Measurements from ENCODE around the gene PPP1R36. TPM values are rescaled to one million over a fixed set of nuclear protein-coding genes. Genes with fewer than 3 reads are reported as not detected.

PPP1R36 gene
- total and polyA plus RNA-seq, 2 of the 8 experiments (the other 6 are each of a cell fraction or from before 2014, with no cell fraction given), result 0.39 to 0.93 TPM

- no peaks in the 10 kb centered on the region for H3K27me3 ChIP-seq (replicated peaks in 1 of 4; ENCODE audit: control insufficient read depth in 3 of 4, extremely low read depth in 1 of 4, insufficient read depth in 3 of 4, low read length in 3 of 4)
- no peak overlapping the region for H3K14ac ChIP-seq (ENCODE audit: insufficient read length)
- no peaks in the 10 kb centered on the region for H3K9me3 ChIP-seq (ENCODE audit: insufficient read depth in 2 of 2, low read depth in 1 of 2, low read length in 1 of 2)
- no peaks in the 10 kb centered on the region for H3K79me1 ChIP-seq (ENCODE audit: low read depth, low read length)
- no peak overlapping the region for H3K4me2 ChIP-seq (ENCODE audit: insufficient read depth in 1 of 2, low read depth in 2 of 2, low read length in 2 of 2)
- no peak overlapping the region for H2BK5ac ChIP-seq (ENCODE audit: low read depth, low read length)
- H3K4me3 ChIP-seq (ENCODE audit: extremely low read depth in 1 of 4, insufficient read depth in 2 of 4, low read depth in 3 of 4, low read length in 4 of 4), result no peak overlapping the region
- no peaks in the 10 kb centered on the region for H3K79me2 ChIP-seq (ENCODE audit: control insufficient read depth in 1 of 2, insufficient read depth in 2 of 2, low read length in 2 of 2)
- H3K4ac ChIP-seq (replicated peaks; ENCODE audit: insufficient read length, low read depth, low read length), result no peak overlapping the region
- no peak overlapping the region for H3K56ac ChIP-seq (replicated peaks; ENCODE audit: insufficient read length, low read depth, low read length)
- H4K8ac ChIP-seq (ENCODE audit: extremely low read depth, insufficient read depth, low read length), result no peak overlapping the region
- H4K91ac ChIP-seq (replicated peaks; ENCODE audit: insufficient read length, low read length), result no peak overlapping the region
- H3K23ac ChIP-seq (ENCODE audit: insufficient read length), result no peak overlapping the region
- H2AK5ac ChIP-seq (ENCODE audit: low read depth, low read length), result no peak overlapping the region
- H3K4me1 ChIP-seq (replicated peaks in 1 of 4; ENCODE audit: control insufficient read depth in 3 of 4, insufficient read depth in 4 of 4, low read length in 3 of 4), result no peaks in the 10 kb centered on the region
- ChIA-PET CTCF (ENCODE audit: partially characterized antibody) (interaction anchor here (1.2 kb wide), 1 partner anchor 32 kb away, joined by 3 read pairs; no protein-coding TSS in a partner anchor), POLR2A (ENCODE audit: partially characterized antibody) (interaction anchor here (2.1 kb wide), 1 partner anchor 11 kb away, joined by 5 read pairs; no protein-coding TSS in a partner anchor)
- no peak overlapping the region for H2AFZ ChIP-seq (ENCODE audit: low read length)
- no peak overlapping the region for H3K9ac ChIP-seq (replicated peaks in 1 of 4; ENCODE audit: extremely low read depth in 1 of 4, low read depth in 3 of 4, low read length in 3 of 4)
- H3K36me3 ChIP-seq (ENCODE audit: control insufficient read depth in 2 of 4, insufficient read depth in 4 of 4, low read length in 3 of 4), result no peaks in the 10 kb centered on the region
- H2BK20ac ChIP-seq (ENCODE audit: low read length), result no peak overlapping the region
- H4K20me1 ChIP-seq (replicated peaks in 1 of 2; ENCODE audit: control insufficient read depth in 1 of 2, insufficient read depth in 2 of 2, low read length in 2 of 2), result no peaks in the 10 kb centered on the region
- H2BK120ac ChIP-seq (replicated peaks; ENCODE audit: low read depth, low read length), result no peak overlapping the region
- H3K18ac ChIP-seq (ENCODE audit: extremely low read depth, low read length), result no peak overlapping the region
- H4K5ac ChIP-seq (ENCODE audit: insufficient read length, low read depth, low read length), result no peak overlapping the region
- DNase-seq (ENCODE audit: low read depth in 1 of 2, low spot score in 2 of 2), result peak in 1 of 2 experiments; percentile 35
- H3K23me2 ChIP-seq (ENCODE audit: low read depth, low read length), result no peaks in the 10 kb centered on the region
- no peak overlapping the region for H2BK15ac ChIP-seq (ENCODE audit: low read length)
- H3K27ac ChIP-seq (ENCODE audit: low read depth, low read length), result no peak overlapping the region
- FAIRE-seq, result no peak
- TF ChIP-seq ATF2 (IDR thresholded peaks at IDR 0.05; ENCODE audit: low read length), result no peak
- no peak for TF ChIP-seq MAFK (IDR thresholded peaks at IDR 0.05; ENCODE audit: low read depth, low read length)
- peak; percentile 80 for TF ChIP-seq YY1 (IDR thresholded peaks at IDR 0.05; ENCODE audit: low read depth, low read length)
- TF ChIP-seq SUZ12 (IDR thresholded peaks at IDR 0.05; ENCODE audit: low read length), result no peak
- no peak for TF ChIP-seq CHD1 (IDR thresholded peaks at IDR 0.05; ENCODE audit: low read depth, low read length)
- TF ChIP-seq PHF8 (conservative IDR thresholded peaks at IDR 0.05; ENCODE audit: low read depth, low read length), result no peak
- 95% methylated on average over 38 of the region's 38 CpGs; no CpG with 5 or more reads in 1 of the 2 experiments for WGBS, 2 experiments (ENCODE audit: extremely low coverage in 1 of 2, insufficient coverage in 1 of 2, insufficient read length in 1 of 2, insufficient replicate concordance in 2 of 2, low coverage in 1 of 2, low lambda C conversion rate in 2 of 2, missing lambda C conversion rate in 1 of 2)
- no peak overlapping the region for H2BK12ac ChIP-seq (ENCODE audit: low read depth, low read length)
Measured at GRCh38 chr14:64601571-64601970, 51.8 kb downstream of the PPP1R36 start.
